OCI-LY3 (cell line): Measurements from ENCODE around the gene GPR26.

ENCODE experiments used
- CTCF ChIP-seq: fragments of 200-600, 300-600 bp; sonication (generic); IDR thresholded peaks from 2 replicates; pipeline ENCODE4 v1.5.1; 2014; ENCODE audit warnings: antibody characterized with exemption, low read length, low read depth
- EZH2phosphoT487 ChIP-seq: fragments of 200-600 bp; shearing (Covaris generic); IDR thresholded peaks from 2 replicates; pipeline ENCODE4 v1.6.1; 2018; ENCODE audit warnings: antibody characterized with exemption, mixed run types, low read depth

GRCh38 chr10:123642697-123643096, 23.5 kb upstream of the GPR26 start:
- TF ChIP-seq CTCF (no peak), EZH2phosphoT487 (no peak)
